ENCODE results near the gene SPTBN1. TPM values are rescaled to one million over a fixed set of nuclear protein-coding genes. Genes with fewer than 3 reads are reported as not detected.
A peak's percentile ranks its signal among the peaks of the same experiment; 100 is the strongest.

The SPTBN1 gene
- polyA plus RNA-seq, 4 donors, result 27.1 to 195 (median 51.1) TPM

DNA sequence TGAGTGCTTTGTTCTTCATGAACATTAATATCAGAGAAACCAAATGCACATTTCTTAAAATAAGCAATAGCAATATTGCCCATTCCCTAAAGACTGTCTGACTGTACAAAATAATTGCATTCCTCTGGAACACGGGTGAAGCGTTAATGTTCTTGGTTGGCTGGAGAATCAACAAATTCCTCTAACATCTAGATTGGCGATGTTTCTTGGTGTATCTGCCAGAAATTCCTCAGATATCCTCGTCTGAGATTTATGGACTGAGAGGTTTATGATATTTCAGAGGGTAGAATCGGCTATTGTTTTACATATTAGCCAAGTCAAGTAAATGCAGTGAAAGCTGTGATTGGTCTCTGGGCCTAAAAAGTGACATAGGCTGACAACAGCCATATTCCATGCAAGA lies 27.1 kb upstream of the SPTBN1 start:
- whole genome bisulfite sequencing, 3 donors, result 62 to 81% (median 80%) methylated on average over 5 of the region's 5 CpGs

DNA sequence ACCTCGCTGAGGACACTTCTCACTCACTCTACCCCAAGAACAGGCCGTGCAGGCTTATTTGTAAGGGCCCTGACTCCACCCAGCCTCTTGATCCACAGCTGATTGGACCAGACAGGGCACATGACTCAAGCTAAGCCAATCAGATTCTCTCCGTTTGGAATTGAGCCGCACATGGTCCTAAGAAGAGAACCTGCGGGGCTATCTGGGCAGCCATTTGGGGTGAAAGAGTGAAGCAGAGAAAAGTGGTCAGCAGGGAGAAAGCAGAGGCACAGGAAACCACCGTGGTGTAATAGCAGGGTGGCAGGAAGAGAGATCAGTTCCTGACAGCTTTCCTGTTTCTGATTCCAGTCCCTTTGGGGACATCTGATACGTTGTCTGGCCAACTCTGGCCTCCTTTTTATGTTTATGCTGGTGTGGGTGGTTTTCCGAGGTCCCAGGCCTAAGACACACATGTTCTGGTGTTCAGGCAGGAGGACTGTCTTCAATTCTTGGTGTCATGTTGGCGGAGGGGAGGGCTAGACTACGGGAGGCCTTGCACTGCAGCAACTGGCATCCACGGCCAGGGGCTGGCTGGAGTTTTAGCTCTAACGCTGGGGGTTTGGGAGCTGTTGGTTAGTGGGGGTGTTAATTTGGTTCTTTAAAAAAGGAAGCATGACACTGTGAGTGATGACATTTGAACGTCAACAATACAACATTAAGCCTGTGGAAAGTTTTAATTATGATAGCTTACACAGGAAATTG lies 26.1 kb upstream of the SPTBN1 start:
- Histone ChIP-seq H3K27ac (ENCODE audit: low read depth in 1 of 3, low read length in 2 of 3) (peak overlapping the region in 2 of 3 donors; percentile 25 to 65), H3K36me3 (ENCODE audit: control insufficient read depth in 3 of 3, insufficient read depth in 2 of 3, low read depth in 1 of 3, low read length in 3 of 3) (no peaks in the 10 kb centered on the region), H3K4me1 (ENCODE audit: control insufficient read depth in 3 of 3, insufficient read depth in 2 of 3, low read depth in 1 of 3, low read length in 2 of 3) (peaks cover 0 to 5% (median 0%) of the 10 kb centered on the region in 3 donors), H3K27me3 (ENCODE audit: control insufficient read depth in 3 of 3, insufficient read depth in 3 of 3, low read length in 3 of 3) (no peaks in the 10 kb centered on the region), H3K4me3 (ENCODE audit: low read depth in 1 of 3, low read length in 3 of 3) (no peak overlapping the region), H3K9me3 (ENCODE audit: control insufficient read depth in 2 of 2, insufficient read depth in 1 of 2, low read depth in 1 of 2, low read length in 1 of 2) (peaks cover 0 to 3% of the 10 kb centered on the region in 2 donors)
- no peak for DNase-seq
- 65 to 82% (median 71%) methylated on average over 13 of the region's 13 CpGs for WGBS, 3 donors
- FAIRE-seq, result no peak

More for the DNA sequence above, 27.1 kb upstream of the SPTBN1 start:
- peaks cover 0 to 5% (median 0%) of the 10 kb centered on the region in 3 donors for H3K4me1 ChIP-seq (ENCODE audit: control insufficient read depth in 3 of 3, insufficient read depth in 2 of 3, low read depth in 1 of 3, low read length in 2 of 3)
- H3K36me3 ChIP-seq (ENCODE audit: control insufficient read depth in 3 of 3, insufficient read depth in 2 of 3, low read depth in 1 of 3, low read length in 3 of 3), result no peaks in the 10 kb centered on the region
- peak overlapping the region in 1 of 3 donors; percentile 19 for H3K27ac ChIP-seq (ENCODE audit: low read depth in 1 of 3, low read length in 2 of 3)
- no peaks in the 10 kb centered on the region for H3K27me3 ChIP-seq (ENCODE audit: control insufficient read depth in 3 of 3, insufficient read depth in 3 of 3, low read length in 3 of 3)
- peaks cover 0 to 3% of the 10 kb centered on the region in 2 donors for H3K9me3 ChIP-seq (ENCODE audit: control insufficient read depth in 2 of 2, insufficient read depth in 1 of 2, low read depth in 1 of 2, low read length in 1 of 2)
- FAIRE-seq, result no peak
- DNase-seq, result no peak
- H3K4me3 ChIP-seq (ENCODE audit: low read depth in 1 of 3, low read length in 3 of 3), result no peak overlapping the region

DNA sequence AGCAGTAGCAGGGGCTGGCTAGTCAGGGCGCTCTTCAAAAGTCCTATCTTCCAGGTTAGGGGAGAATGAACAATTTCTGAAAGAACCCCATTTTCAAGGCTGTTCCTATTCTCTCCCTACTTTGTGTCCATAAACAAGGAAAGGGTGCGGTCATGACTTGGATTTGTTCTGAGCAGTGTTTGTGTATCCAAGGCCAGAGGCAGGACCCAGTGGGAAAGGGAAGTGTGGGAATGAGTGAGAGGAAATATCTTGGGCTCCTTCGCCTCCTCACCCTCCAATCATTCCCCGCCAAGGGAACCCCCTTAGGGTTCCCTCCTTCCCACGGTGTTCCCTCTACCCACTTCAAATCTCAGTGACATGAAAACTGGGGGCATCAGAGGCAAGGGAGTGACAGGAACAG lies 25.5 kb upstream of the SPTBN1 start:
- Histone ChIP-seq H3K9me3 (ENCODE audit: control insufficient read depth in 2 of 2, insufficient read depth in 1 of 2, low read depth in 1 of 2, low read length in 1 of 2) (peaks cover 0 to 3% of the 10 kb centered on the region in 2 donors), H3K27ac (ENCODE audit: low read depth in 1 of 3, low read length in 2 of 3) (peak overlapping the region in 1 of 3 donors; percentile 65), H3K4me1 (ENCODE audit: control insufficient read depth in 3 of 3, insufficient read depth in 2 of 3, low read depth in 1 of 3, low read length in 2 of 3) (peaks cover 0 to 5% (median 0%) of the 10 kb centered on the region in 3 donors), H3K27me3 (ENCODE audit: control insufficient read depth in 3 of 3, insufficient read depth in 3 of 3, low read length in 3 of 3) (no peaks in the 10 kb centered on the region), H3K4me3 (ENCODE audit: low read depth in 1 of 3, low read length in 3 of 3) (no peak overlapping the region), H3K36me3 (ENCODE audit: control insufficient read depth in 3 of 3, insufficient read depth in 2 of 3, low read depth in 1 of 3, low read length in 3 of 3) (no peaks in the 10 kb centered on the region)
- FAIRE-seq, result no peak
- DNase-seq, result no peak
- WGBS, 3 donors, result 70 to 91% (median 84%) methylated on average over 5 of the region's 5 CpGs

DNA sequence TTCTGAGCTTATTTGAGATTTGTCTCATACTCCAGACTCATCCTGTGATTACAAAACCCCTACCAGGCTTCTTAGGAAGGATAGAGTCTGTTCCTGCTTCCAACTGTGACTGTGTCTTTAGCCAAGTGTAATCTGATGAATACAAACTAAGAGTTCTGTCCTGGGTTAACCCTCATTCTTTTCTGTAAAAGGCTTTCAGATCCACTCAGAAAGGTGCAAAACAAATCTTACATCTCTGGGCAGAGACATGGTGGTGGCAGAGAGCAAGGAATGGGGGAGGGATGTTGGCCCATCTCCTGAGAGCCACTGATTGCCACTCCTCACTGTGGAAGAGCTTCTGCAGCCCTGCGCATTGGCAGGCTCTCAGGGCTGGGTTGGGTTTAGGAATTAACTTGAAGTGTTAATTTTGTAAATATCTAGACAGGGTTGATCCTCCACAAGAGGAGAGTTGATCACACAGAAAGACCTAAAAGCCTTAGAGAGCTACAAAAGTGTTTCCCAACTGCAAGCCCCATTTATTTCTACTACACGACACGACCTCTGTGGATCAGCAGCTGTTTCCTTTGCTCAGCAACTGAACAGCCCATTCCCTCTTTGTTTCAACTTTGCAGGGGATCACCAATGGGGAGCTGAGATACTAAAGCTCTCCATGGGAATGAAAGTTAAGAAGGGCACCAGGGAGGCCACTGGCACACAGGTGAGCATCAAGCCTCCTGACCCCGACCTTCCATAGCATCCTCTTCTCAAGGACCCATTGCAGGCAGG lies 23.7 kb upstream of the SPTBN1 start:
- no peaks in the 10 kb centered on the region for H3K27me3 ChIP-seq (ENCODE audit: control insufficient read depth in 3 of 3, insufficient read depth in 3 of 3, low read length in 3 of 3)
- H3K36me3 ChIP-seq (ENCODE audit: control insufficient read depth in 3 of 3, insufficient read depth in 2 of 3, low read depth in 1 of 3, low read length in 3 of 3), result no peaks in the 10 kb centered on the region
- H3K9me3 ChIP-seq (ENCODE audit: control insufficient read depth in 2 of 2, insufficient read depth in 1 of 2, low read depth in 1 of 2, low read length in 1 of 2), result peaks cover 0 to 3% of the 10 kb centered on the region in 2 donors
- no peak overlapping the region for H3K27ac ChIP-seq (ENCODE audit: low read depth in 1 of 3, low read length in 2 of 3)
- H3K4me3 ChIP-seq (ENCODE audit: low read depth in 1 of 3, low read length in 3 of 3), result no peak overlapping the region
- no peak for FAIRE-seq
- no peak for DNase-seq
- WGBS, 3 donors, result 57 to 74% (median 69%) methylated on average over 4 of the region's 4 CpGs
- peaks cover 0 to 5% (median 0%) of the 10 kb centered on the region in 3 donors for H3K4me1 ChIP-seq (ENCODE audit: control insufficient read depth in 3 of 3, insufficient read depth in 2 of 3, low read depth in 1 of 3, low read length in 2 of 3)

DNA sequence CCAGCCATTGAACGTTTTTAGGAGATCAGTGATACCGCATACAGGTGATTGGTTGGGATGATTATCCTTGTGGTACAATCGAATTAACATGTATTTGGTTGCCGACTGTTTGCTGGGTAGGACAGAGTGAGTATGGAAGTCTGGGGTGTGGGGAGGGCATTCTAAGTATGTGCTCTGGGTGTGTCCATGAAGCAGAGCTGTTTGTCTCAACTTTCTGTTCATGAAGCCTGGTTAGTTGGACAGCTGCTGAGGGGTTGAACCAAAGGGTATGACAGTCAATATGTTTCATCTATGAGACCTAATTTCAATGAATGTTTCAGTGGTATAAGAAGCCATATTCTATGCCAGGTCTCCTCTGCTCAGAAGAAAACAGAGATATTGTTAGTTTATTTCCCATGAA lies 21.9 kb upstream of the SPTBN1 start:
- Histone ChIP-seq H3K27ac (ENCODE audit: low read depth in 1 of 3, low read length in 2 of 3) (no peak overlapping the region), H3K27me3 (ENCODE audit: control insufficient read depth in 3 of 3, insufficient read depth in 3 of 3, low read length in 3 of 3) (peaks cover 0 to 2% (median 0%) of the 10 kb centered on the region in 3 donors), H3K9me3 (ENCODE audit: control insufficient read depth in 2 of 2, insufficient read depth in 1 of 2, low read depth in 1 of 2, low read length in 1 of 2) (peaks cover 0 to 3% of the 10 kb centered on the region in 2 donors), H3K4me3 (ENCODE audit: low read depth in 1 of 3, low read length in 3 of 3) (no peak overlapping the region), H3K36me3 (ENCODE audit: control insufficient read depth in 3 of 3, insufficient read depth in 2 of 3, low read depth in 1 of 3, low read length in 3 of 3) (no peaks in the 10 kb centered on the region), H3K4me1 (ENCODE audit: control insufficient read depth in 3 of 3, insufficient read depth in 2 of 3, low read depth in 1 of 3, low read length in 2 of 3) (peaks cover 0 to 5% (median 0%) of the 10 kb centered on the region in 3 donors)
- WGBS, 3 donors, result 87 to 93% (median 93%) methylated on average over 4 of the region's 4 CpGs
- DNase-seq (no peak), FAIRE-seq (no peak)

DNA sequence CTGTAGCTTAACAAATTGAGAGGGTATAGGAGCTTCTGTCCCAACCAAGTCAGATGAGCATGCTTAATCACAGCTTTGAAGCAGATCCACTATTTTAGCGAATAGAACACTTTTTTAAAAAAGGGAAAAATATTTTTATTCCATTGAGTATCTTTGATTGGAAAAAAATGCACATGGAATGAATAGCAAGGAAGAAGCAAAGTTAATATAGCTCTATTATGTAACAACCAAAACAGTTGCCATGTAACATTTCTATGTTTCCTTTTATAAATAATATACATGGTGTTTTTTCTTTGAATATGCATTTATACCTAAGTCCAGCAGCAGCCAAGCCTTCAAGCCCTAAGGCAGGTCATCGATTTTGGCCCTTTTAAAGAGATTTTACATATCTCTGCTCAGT lies 21.4 kb upstream of the SPTBN1 start:
- Histone ChIP-seq H3K4me3 (ENCODE audit: low read depth in 1 of 3, low read length in 3 of 3) (no peak overlapping the region), H3K27me3 (ENCODE audit: control insufficient read depth in 3 of 3, insufficient read depth in 3 of 3, low read length in 3 of 3) (peaks cover 0 to 2% (median 0%) of the 10 kb centered on the region in 3 donors), H3K4me1 (ENCODE audit: control insufficient read depth in 3 of 3, insufficient read depth in 2 of 3, low read depth in 1 of 3, low read length in 2 of 3) (peaks cover 0 to 5% (median 0%) of the 10 kb centered on the region in 3 donors), H3K9me3 (ENCODE audit: control insufficient read depth in 2 of 2, insufficient read depth in 1 of 2, low read depth in 1 of 2, low read length in 1 of 2) (peaks cover 0 to 2% of the 10 kb centered on the region in 2 donors), H3K36me3 (ENCODE audit: control insufficient read depth in 3 of 3, insufficient read depth in 2 of 3, low read depth in 1 of 3, low read length in 3 of 3) (no peaks in the 10 kb centered on the region), H3K27ac (ENCODE audit: low read depth in 1 of 3, low read length in 2 of 3) (no peak overlapping the region)
- WGBS, 3 donors, result 83 to 88% (median 86%) methylated on average over 2 of the region's 2 CpGs
- FAIRE-seq, result no peak
- DNase-seq, result no peak

DNA sequence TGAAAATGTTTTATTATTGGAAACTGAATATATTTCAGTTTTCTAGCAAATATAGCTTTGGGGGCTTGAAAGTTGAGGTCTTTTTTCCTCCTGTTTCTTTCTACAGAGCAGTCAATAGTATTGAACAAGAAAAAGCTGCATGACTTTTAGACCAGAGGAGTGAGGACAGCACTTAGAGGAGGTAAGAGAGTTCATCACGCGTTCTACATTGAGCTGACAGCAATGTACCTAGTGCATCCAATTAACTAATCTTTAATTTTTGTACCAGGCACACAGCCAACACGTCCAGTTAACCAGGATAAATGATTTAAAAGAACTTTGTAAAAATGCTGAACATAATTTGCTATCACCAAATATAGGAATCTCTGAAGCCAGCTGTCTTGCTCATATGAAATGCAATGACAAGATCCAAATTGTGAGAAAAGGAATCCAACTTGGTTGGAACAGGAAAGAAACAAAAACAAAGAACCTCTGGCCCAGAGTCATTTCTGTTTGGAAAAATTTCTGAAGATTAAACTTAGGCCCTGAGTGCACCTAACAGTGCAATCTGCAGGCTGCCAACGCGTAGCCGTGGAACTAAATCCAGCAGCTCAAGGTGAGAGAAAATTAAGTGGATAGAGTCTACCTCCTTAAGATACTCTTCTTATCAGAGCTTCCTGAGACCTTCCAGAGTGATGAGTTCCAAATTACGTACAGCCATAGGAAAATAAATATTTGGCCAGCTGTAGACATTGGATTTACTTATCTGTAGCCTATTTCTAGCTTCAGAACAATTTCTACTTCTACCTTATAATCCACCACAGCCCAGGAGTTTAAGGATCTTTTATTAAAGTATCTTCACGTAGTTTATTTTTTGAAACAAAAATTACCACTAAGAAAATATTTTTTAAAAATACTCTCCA lies 20.6 kb upstream of the SPTBN1 start:
- Histone ChIP-seq H3K4me3 (ENCODE audit: low read depth in 1 of 3, low read length in 3 of 3) (no peak overlapping the region), H3K36me3 (ENCODE audit: control insufficient read depth in 3 of 3, insufficient read depth in 2 of 3, low read depth in 1 of 3, low read length in 3 of 3) (no peaks in the 10 kb centered on the region), H3K4me1 (ENCODE audit: control insufficient read depth in 3 of 3, insufficient read depth in 2 of 3, low read depth in 1 of 3, low read length in 2 of 3) (no peaks in the 10 kb centered on the region), H3K27ac (ENCODE audit: low read depth in 1 of 3, low read length in 2 of 3) (no peak overlapping the region), H3K27me3 (ENCODE audit: control insufficient read depth in 3 of 3, insufficient read depth in 3 of 3, low read length in 3 of 3) (peaks cover 0 to 2% (median 0%) of the 10 kb centered on the region in 3 donors), H3K9me3 (ENCODE audit: control insufficient read depth in 2 of 2, insufficient read depth in 1 of 2, low read depth in 1 of 2, low read length in 1 of 2) (no peaks in the 10 kb centered on the region)
- DNase-seq (no peak), FAIRE-seq (no peak)
- 73 to 77% (median 76%) methylated on average over 8 of the region's 8 CpGs for WGBS, 3 donors

DNA sequence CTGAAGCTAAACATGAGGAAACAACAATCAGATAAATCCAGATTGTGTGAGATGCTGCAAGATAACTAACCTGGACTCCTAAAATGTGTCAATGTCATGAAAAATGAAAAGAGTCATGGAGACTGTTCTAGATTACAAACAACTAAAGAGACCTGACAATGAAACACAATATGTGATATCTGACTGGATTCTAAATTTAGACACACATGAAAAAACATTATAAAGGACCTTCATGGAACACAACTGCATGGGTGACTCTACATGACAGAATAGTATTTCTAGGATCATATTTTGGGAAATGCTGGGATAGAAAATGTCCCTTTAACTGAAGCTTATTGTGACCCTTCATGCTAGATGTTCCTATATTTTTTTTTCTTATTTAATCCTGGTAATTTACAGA lies 18.5 kb upstream of the SPTBN1 start:
- no peaks in the 10 kb centered on the region for H3K9me3 ChIP-seq (ENCODE audit: control insufficient read depth in 2 of 2, insufficient read depth in 1 of 2, low read depth in 1 of 2, low read length in 1 of 2)
- H3K4me1 ChIP-seq (ENCODE audit: control insufficient read depth in 3 of 3, insufficient read depth in 2 of 3, low read depth in 1 of 3, low read length in 2 of 3), result no peaks in the 10 kb centered on the region
- FAIRE-seq, result no peak
- H3K27me3 ChIP-seq (ENCODE audit: control insufficient read depth in 3 of 3, insufficient read depth in 3 of 3, low read length in 3 of 3), result peaks cover 0 to 2% (median 0%) of the 10 kb centered on the region in 3 donors
- H3K27ac ChIP-seq (ENCODE audit: low read depth in 1 of 3, low read length in 2 of 3), result no peak overlapping the region
- no peak overlapping the region for H3K4me3 ChIP-seq (ENCODE audit: low read depth in 1 of 3, low read length in 3 of 3)
- no peak for DNase-seq
- no peaks in the 10 kb centered on the region for H3K36me3 ChIP-seq (ENCODE audit: control insufficient read depth in 3 of 3, insufficient read depth in 2 of 3, low read depth in 1 of 3, low read length in 3 of 3)

Measured in small intestine (tissue), 7 donors.